ENCODE measurements around the gene YPEL3. TPM values are rescaled to one million over a fixed set of nuclear protein-coding genes. Genes with fewer than 3 reads are reported as not detected.

Gene YPEL3
- polyA plus RNA-seq, 3 donors: 41.4 to 49.2 (median 42.2) TPM

DNA sequence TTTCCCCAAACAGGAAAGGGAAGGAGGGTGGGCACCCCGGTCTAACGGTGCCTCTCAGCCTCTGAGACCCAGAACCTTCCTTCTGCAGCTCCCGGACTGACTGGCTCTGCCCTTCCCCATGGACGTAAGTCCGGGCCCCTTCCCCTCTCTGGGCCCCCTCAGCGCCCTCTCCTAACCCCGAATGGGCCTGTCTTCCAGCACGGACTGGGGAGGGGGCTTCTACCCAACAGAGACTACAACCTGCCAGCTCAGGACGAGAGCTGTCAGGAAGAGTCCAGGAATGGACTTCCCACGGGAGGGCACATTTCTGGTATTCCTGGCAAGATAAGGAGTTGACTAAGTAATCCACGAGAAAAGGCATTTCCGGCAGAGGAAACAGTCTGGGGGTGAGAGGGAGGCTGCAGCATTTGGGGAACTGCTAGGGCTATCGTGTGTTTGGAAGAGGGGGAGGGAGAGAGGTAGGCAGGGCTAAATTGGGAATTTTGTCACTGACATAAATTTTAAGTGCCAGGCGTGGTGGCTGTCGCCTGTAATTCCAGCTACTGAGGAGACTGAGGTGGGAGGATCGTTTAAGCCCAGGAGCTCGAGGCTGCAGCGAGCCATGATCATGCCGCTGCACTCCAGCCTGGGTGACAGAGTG lies 42.5 kb downstream of the YPEL3 start:
- peak in 1 of 3 donors; percentile 25 for DNase-seq (ENCODE audit: low read depth in 3 of 3, low spot score in 2 of 3)

DNA sequence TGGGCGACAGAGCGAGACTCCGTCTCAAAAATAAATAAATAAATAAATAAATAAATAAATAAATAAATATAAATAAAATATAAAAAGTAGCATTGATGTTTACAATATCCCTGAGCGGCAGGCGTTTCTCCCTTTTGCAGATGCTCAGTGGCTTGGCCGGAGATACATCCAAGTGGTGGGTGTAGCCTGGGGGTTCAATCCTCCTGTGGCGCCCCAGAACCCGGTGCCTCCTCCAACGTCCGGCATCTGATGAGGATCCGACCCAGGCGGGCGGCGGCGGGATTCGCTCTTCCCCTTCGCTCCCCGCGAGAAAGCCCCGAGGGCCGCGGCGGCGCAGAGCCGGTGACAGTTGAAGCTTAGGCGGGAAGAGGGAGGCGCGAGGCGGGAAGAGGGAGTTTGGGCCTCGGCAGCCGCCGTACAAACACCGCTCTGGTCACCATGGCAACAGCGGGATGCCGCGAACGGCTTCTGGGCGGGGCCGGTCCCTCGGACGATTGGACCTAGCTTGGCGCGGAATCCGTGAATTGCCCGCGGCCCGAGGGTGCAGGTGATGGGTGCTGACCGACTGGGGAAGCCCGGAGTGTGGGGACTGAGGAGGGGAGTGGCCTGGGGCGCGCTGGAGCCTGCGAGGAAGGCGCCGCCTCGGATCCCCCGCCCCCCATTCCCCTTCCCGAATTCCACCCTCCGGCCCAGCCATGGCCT lies 43.2 kb downstream of the YPEL3 start:
- DNase-seq (ENCODE audit: low read depth in 3 of 3, low spot score in 2 of 3): peak in 2 of 3 donors; percentile 69 to 80

DNA sequence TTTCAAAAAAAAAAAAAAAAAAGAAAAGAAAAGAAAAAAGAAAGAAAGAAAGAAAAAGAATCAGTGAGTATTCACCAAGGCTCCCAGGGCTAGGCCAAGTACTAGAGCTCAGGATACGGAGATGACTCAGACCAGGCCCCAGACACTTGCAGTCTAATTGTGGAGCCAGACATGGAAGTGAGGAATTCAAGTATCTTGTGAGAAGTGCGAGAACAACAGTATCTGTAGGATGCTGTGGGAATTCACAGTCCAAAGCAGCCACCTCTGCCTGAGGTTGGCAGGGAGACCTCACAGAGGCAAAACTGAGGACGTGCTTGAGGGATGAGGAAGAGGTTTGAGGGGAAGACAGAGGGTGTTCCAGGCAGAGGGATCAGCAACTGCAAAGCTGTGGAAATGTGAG lies 44.5 kb downstream of the YPEL3 start:
- no peak for DNase-seq (ENCODE audit: low read depth in 3 of 3, low spot score in 2 of 3)

DNA sequence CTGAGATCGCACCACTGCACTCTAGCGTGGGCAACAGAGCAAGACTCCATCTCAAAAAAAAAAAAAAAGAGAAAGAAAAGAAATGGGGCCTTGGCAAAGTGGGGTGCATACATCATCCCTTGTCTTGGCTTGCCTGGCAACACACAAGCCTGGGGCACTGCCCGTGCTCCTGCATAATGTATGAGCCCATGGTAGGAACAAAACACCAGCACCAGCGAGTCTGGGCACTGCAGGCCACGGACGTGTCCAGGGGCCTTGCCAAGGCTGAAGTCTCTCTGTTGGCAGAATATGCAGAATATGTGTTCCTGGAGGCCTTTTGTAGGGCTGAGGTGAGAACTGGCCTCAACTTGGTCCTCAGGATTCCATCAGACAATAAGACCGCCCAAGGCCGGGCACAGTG lies 46.1 kb downstream of the YPEL3 start:
- DNase-seq (ENCODE audit: low read depth in 3 of 3, low spot score in 2 of 3): no peak

DNA sequence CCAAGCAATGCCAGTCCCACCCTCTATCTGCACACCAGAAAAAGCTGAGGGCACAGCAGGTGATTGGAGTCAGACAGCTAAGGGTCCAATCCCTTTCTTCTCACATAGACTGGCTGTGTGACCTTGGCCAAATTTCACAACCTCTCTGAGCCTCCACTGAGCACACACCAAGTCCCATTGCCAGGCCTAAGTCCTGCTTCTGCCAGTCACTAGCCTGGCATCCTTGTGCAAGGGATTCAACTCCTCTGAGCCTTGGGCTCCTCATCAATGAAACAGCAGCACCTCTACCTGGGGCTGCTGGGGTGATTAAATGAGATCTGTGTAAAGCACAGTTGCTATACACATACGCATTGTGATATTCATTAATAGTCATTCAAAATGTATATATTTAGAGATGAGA lies 49.4 kb downstream of the YPEL3 start:
- no peak for DNase-seq (ENCODE audit: low read depth in 3 of 3, low spot score in 2 of 3)

DNA sequence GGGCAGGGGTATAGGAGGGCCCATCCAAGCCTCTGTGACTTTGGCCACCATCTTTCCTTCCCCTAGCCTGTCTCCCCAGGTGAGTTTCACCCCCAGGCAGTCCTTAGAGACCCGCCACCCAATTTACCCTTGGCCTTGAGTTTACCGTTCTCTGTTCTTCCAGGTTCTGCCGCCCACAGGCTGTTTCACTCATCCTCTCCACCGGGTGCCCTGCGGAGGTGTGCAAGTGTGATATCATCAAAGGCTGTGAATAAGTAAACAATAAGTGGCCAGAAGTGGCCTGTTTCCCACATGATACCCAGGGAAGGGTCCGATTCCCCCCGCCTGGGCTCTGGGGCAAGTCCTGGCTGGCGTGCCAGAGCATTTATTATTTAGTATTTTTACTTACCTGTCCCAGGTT lies 49.8 kb downstream of the YPEL3 start:
- no peak for DNase-seq (ENCODE audit: low read depth in 3 of 3, low spot score in 2 of 3)

Other genes with a start within 250 kb of the YPEL3 start
- gene CDIPT, start 233.0 kb downstream of the YPEL3 start, polyA plus RNA-seq (ENCODE audit: insufficient read length in 3 of 3): 100 to 1,000 TPM in 1 of 3 donors, 10 to 100 TPM in 2; 85.9 to 102 (median 89.9) TPM
- 10 to 100 TPM in 1 of 3 donors, 1 to 10 TPM in 2; 9.0 to 10.8 (median 9.5) TPM for gene SEZ6L2, start 196.7 kb downstream of the YPEL3 start, polyA plus RNA-seq (ENCODE audit: insufficient read length in 3 of 3)
- gene ASPHD1, start 195.7 kb downstream of the YPEL3 start, polyA plus RNA-seq (ENCODE audit: insufficient read length in 3 of 3): under 1 TPM; 0.52 to 0.87 (median 0.54) TPM
- 10 to 100 TPM; 13.8 to 15.7 (median 14.2) TPM for gene KCTD13, start 170.0 kb downstream of the YPEL3 start, polyA plus RNA-seq (ENCODE audit: insufficient read length in 3 of 3)
- 100 to 1,000 TPM in 1 of 3 donors, 10 to 100 TPM in 2; 93.1 to 107 (median 96.3) TPM for gene TMEM219, start 134.1 kb downstream of the YPEL3 start, polyA plus RNA-seq (ENCODE audit: insufficient read length in 3 of 3)
- gene TAOK2, start 122.3 kb downstream of the YPEL3 start, polyA plus RNA-seq (ENCODE audit: insufficient read length in 3 of 3): 10 to 100 TPM; 33.6 to 36.9 (median 36.4) TPM
- gene HIRIP3, start 100.6 kb downstream of the YPEL3 start, polyA plus RNA-seq (ENCODE audit: insufficient read length in 3 of 3): 10 to 100 TPM; 16.2 to 18.8 (median 18.0) TPM
- 10 to 100 TPM; 34.5 to 37.9 (median 36.7) TPM for gene INO80E, start 100.0 kb downstream of the YPEL3 start, polyA plus RNA-seq (ENCODE audit: insufficient read length in 3 of 3)
- gene DOC2A, start 85.2 kb downstream of the YPEL3 start, polyA plus RNA-seq (ENCODE audit: insufficient read length in 3 of 3): 1 to 10 TPM; 1.6 to 2.3 (median 1.7) TPM
- not detected for gene C16orf92, start 73.0 kb downstream of the YPEL3 start, polyA plus RNA-seq (ENCODE audit: insufficient read length in 3 of 3)
- gene TLCD3B, start 64.9 kb downstream of the YPEL3 start, polyA plus RNA-seq (ENCODE audit: insufficient read length in 3 of 3): under 1 TPM; 0.60 to 0.93 (median 0.90) TPM
- gene ALDOA, start 30.5 kb downstream of the YPEL3 start, polyA plus RNA-seq (ENCODE audit: insufficient read length in 3 of 3): 100 to 1,000 TPM; 451 to 496 (median 456) TPM
- gene PPP4C, start 20.2 kb downstream of the YPEL3 start, polyA plus RNA-seq (ENCODE audit: insufficient read length in 3 of 3): 10 to 100 TPM; 80.0 to 95.1 (median 92.9) TPM
- gene TBX6, start 4.3 kb downstream of the YPEL3 start, polyA plus RNA-seq (ENCODE audit: insufficient read length in 3 of 3): under 1 TPM; 0.65 to 0.88 (median 0.79) TPM
- gene GDPD3, start 17.3 kb upstream of the YPEL3 start, polyA plus RNA-seq (ENCODE audit: insufficient read length in 3 of 3): 1 to 10 TPM; 8.5 to 9.9 (median 9.8) TPM
- 10 to 100 TPM; 71.4 to 92.7 (median 84.1) TPM for gene MAPK3, start 27.0 kb upstream of the YPEL3 start, polyA plus RNA-seq (ENCODE audit: insufficient read length in 3 of 3)
- gene CORO1A, start 87.4 kb upstream of the YPEL3 start, polyA plus RNA-seq (ENCODE audit: insufficient read length in 3 of 3): 1 to 10 TPM; 7.2 to 9.9 (median 9.3) TPM
- gene BOLA2B, start 97.5 kb upstream of the YPEL3 start, polyA plus RNA-seq (ENCODE audit: insufficient read length in 3 of 3): 10 to 100 TPM; 24.1 to 27.7 (median 26.4) TPM
- gene SLX1A, start 97.7 kb upstream of the YPEL3 start, polyA plus RNA-seq (ENCODE audit: insufficient read length in 3 of 3): 10 to 100 TPM; 14.8 to 17.2 (median 16.3) TPM
- gene SULT1A3, start 103.0 kb upstream of the YPEL3 start, polyA plus RNA-seq (ENCODE audit: insufficient read length in 3 of 3): 10 to 100 TPM in 2 of 3 donors, 1 to 10 TPM in 1; 2.2 to 13.9 (median 11.9) TPM
- 1 to 10 TPM; 3.8 to 5.6 (median 5.3) TPM for gene NPIPB13, start 152.3 kb upstream of the YPEL3 start, polyA plus RNA-seq (ENCODE audit: insufficient read length in 3 of 3)

Data from right renal cortex interstitium (tissue), 3 donors.